CD4-positive, alpha-beta T cell treated with Interleukin-10 for 1 hour (primary cell): ENCODE measurements around the gene UNC13D.
A peak's percentile ranks its signal among the peaks of the same experiment; 100 is the strongest.
"Not testable (repeated sequence)": the region's sequence is repeated elsewhere in the genome, so short reads cannot be mapped to it uniquely, and the experiment has no call there.

ENCODE experiments used
- DNase-seq: peaks from one replicate; pipeline ENCODE4 v3.0.0-alpha.2; 2020

UNC13D gene

DNA sequence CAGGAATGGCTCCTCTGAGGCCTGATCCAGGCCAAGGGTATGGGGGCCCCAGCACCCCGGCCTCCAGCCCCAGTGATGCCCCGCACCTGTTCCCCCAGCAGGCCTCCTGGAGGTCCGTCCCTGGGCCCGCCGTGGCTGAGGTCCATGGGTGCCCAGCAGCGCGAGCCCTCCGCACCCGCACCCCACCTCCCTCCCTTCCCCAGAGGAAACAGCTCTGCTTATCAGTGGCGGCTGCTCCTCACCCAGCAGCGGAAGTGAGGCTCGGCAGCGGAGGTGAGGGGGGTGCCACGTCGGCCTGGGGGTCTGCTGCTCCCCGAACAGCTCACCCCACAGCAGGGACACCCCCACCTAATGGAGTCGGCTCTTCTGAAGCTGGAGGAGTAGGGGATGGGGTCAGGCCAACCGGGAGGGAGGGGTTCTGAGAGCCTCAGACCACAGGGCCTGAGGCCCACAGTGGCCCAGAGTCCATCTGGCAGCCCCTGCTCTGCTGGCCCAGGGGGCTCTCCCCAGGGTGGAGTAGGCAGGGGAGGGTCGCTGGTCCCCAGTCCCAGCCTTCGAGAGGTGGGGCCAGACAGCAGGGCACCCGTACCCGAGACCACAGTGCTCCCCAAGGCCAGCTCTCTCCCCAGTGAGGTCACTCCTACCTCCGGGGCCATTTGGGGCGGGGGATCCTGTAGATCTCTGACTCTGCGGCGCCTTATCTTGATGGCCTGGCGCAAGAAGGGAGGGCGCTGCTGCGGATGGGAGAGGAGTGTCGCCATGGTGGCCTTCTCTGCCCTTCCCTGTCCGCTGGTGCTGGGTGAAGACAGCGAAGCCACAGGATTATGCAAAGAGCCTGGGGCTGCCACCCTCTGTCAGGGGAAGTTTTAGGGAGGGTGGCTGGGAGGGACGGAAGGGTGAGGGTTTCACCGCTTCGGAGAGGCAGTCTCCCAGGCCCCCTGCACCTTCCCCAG lies at the start of gene UNC13D:
Gene UNC13D, minus strand, starts transcription at position 828 of the 953 bp plus-strand sequence. Its CDS starts 67 bp downstream, at position 761.
- DNase-seq, result peak; percentile 71

DNA sequence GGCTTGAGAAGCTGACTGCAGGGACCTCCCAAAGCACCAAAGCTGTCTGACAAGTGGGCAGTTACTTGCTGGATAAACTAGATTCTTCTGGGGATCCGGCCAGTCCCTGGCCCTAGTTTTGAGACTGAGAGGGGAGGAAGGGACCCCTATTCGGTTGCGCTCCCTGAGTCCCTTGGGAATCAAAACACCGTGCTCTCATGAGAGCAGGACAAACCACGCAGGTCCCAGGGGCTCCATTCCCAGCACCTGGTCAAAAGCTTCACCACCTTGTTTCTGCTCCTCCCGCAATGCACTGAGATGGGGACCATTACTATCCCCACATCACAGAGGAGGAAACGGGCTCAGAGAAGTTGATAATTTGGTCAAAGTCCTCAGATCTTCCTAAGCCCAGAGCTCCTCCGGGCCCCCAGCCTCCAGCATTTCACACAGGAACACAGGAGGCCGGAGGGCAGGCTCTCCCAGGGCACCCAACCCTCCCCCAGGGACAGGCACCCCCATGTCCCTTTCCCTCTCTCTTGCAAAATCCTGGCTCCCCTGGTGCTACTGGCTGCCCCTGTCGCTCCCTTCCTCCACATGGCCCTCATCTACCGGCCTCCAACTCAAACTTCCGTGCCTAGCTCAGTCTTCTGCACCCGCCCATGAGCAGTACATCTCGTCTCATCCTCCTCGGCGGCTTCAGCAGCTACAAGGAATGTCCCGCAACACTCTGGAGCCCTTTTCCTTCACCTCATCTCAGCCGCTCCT lies 49.3 kb upstream of the UNC13D start:
- DNase-seq, result no peak

DNA sequence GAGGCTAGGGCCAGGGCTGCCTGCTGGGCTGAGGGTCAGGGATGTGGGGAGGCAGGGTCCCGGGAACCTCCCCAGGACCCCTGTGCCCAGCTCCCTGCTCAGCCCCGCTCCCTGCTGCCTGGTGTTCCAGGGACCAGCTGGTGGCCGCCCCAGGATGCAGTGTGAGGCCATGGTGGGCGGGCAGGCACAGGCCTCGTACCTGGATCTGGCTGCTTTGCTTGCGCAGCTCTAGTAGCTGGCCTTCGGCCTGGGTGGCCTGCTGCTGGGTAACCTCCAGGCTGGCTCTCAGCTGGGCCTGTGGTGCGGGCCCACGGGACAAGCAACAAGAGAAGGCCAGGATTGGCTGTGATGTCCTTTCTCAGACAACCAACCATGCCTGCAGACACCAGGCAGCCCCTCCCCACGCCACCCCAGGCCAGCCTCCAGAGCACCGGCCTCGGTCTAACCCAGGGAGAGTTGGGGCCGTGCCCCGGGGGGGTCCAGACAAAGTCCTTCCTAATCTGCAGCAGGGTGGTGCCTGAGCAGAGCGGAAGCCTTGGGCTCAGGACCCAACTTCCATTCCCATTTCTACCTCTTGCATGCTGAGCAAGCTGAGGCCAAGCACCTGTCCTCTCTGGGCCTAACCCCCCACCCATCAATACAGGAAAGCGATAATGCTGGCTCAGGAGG lies 48.5 kb upstream of the UNC13D start:
- DNase-seq, result no peak

DNA sequence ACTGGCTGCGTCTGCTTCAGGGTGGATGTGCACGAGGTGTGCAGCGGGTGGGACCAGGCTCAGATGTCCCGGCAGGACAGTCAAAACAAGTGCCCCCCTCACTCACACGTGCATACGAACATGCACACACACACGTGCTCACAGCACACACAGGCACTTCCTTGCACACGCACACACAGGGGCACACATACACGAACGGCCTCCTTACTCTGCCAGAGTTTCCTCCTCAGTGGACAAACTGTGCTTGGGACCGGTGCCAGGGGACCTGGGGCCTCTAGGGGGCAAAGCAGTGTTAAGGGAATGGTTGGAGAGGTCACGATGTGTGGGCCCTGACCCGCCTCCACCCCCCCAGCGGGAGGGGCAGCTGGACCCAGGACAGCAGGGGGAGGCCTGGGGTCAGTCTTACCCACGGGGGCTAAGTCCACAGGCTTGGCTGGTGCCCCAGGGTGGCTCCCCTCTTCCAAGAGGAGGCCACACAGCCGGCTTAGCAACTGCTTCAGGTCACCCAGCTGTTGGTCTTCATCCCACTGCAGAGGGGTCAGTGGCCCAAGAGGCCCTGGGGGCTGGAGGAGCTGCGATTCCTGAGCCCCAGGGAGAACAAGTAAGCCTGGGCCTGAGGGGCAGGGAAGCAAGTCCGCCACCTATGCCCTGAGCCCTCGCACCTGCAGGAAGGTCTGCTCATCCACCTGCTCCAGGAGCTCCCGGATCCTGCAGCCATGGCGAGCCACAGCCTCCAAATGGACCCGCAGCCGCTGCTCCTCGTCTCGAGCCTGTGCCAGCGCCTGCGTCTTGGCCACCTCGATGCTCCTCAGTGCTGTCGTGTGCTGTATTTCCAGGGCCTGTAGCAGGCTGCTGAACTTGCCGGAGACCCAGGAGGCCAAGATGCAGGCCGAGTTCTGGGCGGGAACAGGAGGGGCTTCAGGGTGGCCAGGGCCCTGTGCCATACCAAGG lies 47.7 kb upstream of the UNC13D start:
- no peak for DNase-seq

DNA sequence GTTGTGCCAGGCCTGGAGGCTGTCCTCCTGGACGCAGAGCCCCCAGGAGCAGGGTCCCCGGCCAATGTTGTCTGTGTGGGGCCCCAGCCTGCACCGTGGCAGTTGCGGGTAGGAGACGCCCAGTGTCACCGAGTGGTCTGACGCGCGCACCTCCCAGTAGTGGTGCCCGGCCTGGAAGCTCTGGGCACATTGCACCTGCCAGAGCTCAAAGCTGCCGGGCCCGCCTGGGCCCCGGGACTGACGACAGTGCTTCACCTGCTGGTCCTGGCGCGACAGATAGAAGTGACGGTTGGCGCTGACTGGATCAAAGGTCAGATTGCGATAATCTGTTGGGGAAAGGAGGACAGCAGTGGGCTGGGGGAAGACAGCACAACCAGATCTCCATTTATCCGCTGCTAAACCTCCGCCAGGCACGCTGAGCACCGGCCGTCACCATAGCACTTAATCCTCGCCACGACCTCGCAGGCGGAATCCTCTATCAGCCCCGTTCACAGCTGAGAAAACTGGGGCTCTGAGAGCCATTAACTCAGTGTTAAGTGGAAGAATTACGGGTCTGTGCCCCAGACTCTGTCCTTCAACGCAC lies 46.9 kb upstream of the UNC13D start:
- DNase-seq, result no peak

DNA sequence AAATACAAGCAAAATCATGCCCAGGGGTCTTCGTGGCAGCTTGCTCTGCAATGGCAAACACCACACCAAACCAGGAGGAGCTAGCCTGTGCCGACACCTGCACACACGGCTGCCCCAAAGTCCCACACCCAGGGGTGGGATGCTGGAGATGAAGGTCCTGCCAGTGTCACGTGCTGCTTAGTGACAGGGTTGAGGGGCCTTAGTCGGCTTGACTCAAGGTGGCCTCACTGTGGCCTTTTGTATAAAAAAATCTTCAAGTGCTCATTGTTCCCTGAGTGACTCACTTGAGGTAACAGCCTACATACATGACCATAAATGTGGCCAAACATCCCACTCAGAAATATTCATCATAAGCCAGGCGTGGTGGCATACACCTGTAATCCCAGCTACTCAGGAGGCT lies 45.2 kb upstream of the UNC13D start:
- DNase-seq, result no peak

DNA sequence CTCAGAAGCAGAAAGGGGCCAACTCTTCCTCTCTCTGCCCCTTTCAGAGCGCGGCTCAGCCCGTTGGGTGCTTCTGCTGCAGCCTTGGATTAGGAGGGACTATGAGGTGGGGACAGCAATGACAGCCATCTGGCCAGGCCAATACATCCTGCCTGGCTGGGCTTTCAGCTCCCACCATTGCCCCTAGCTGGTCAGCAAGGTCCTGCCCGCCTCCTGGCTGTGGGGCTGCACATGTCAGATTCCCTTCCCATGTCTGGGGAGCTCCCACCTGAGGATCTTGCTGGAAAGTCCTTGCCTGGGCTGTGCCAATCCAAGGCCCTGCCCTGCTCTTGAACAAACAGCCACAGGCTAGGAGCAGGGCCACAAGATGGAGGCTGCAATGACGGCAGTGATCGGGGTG lies 44.3 kb upstream of the UNC13D start:
- DNase-seq, result no peak

DNA sequence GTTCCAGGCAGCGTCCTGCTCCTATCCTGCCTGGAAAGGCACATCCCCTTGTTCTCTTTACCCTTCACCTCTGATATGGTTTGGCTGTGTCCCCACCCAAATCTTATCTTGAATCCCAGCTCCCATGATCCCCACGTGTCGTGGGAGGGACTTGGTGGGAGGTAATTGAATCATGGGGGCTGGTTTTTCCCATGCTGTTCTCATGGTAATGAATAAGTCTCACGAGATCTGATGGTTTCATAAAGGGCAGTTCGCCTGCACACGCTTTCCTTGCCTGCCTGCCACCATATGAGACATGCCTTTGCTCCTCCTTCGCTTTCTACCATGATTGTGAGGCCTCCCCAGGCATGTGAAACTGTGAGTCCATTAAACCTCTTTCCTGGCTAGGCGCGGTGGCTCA lies 41.7 kb upstream of the UNC13D start:
- not testable (repeated sequence) for DNase-seq

DNA sequence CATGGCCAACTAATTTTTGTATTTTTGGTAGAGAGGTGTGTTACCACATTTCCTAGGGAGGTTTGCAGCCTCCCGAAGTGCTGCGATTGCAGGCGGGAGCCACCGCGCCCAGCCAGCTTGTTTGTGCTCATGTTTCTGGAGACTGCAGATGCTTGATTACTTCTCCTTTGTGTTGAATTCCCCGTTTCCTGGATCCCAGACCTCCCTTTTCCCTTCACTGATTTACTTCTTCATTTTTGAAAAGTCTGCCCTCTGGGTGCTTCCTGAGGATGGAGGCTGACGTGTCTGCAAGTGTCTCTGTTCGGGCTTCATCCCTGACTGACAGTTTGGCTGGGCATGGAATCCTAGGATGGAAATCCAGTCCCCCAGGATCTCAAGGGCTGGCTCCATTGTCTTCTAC lies 41.2 kb upstream of the UNC13D start:
- no peak for DNase-seq

DNA sequence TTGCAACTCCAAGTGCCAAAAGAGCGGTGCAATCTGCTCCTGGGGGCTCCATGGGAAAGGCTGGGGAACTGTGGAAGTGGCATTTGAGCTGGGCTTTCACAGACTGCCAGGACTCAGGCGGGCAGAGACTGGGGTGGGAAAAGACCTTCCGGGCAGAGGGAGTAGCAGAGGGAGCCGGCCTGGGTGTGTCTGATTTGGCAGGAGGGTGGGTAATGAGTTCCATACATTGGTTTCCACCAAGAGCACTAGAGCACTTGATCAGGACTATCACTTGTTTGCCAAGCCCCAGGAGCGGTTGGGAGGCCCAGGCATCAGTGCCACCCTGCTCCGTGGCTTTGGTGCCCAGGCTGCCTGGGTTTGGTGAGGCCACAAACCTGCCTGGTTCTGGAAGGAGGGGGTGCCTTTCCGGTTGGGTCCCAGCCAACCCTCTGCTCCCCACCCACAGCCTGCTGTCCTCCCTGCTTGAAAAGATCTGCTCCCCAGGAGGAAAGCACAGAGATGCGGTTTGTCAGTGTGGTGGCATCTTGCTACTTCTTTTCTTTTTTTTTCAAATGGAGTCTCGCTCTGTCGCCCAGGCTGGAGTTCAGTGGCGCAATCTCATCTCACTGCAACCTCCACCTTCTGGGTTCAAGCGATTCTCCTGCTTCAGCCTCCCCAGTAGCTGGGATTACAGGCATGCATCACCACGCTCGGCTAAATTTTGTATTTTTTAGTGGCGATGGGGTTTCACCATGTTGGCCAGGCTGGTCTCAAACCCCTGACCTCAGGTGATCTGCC lies 37.7 kb upstream of the UNC13D start:
- peak; percentile 34 for DNase-seq

DNA sequence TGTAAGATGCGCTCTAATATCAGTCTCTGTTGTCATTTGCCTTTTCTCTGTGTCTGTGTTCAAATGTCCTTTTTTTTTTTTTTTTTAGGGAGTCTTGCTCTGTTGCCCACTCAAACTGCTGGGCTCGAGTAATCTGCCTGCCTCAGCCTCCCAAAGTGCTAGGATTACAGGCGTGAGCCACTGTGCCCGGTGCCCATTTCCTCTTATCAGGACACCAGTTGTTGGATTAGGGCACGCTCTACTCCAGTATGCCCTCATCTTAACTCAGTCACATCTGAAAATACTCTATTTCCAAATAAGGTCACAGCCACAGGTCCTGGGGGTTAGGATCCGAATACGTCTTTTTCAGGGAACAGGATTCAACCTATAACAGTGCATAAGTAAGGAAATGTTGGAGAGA lies 36.1 kb upstream of the UNC13D start:
- DNase-seq, result no peak

DNA sequence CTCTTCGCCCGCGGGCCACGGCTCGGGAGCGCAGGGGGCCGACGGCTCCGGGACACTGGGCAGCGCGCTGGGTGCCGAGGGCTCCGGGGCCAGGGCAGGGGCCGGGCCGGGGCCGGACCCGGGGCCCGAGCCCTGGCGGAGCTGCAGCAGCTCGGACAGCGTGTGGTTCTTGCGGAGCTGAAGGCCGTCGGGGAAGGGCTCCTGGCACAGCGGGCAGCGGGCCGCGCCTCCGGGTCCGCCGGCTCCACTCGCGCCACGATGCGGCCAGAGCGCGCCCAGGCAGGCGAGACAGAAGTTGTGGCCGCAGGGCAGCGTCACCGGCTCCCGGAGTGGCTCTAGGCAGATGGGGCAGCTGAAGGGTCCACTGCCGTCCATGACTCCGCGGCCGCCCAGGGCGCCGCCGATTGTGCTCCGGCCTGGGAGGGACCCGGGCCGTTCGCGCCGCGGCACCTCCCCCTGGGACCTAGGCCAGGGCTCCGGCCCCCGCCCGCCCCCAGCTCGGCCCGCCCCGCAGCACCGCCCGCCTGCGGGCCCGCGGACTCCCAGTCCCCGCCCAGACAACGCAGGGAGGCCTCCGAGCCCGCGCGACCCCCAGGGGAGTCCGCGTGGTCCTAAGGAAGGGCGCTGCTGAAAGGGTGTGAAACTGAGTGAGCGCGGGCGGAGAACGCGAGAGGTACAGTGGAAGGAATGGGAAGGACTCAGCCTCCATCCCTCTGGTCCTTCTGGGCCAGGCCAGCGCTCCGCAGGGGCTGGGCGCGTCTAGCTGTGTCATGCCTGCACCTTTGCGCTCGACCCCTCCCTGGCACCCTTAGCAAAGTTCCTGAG lies 34.2 kb upstream of the UNC13D start, which contains the start of gene TRIM47:
Gene TRIM47, minus strand, starts transcription at position 408 of the 825 bp plus-strand sequence. Its CDS starts 33 bp downstream, at position 375.
- no peak for DNase-seq

DNA sequence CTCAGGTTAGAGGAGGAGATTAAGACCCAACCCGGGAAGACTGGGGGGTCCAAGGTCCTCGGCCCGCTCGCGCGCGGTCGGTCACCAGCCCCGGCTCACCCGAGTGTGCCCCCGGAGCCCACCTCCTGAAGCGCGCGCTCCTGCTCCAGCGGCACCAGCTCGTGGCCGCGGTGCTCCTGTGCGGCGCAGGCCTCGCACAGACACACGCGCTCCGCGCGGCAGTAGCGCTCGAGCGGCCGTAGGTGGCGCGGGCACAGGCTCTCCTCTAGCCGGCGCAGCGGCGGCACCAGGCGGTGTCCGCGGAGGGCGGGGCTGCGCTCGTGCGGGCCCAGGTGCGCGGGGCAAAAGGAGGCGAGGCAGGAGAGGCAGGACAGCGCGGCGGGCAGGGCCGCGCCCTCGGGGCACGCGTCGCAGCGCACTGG lies 33.6 kb upstream of the UNC13D start:
- DNase-seq, result peak; percentile 77

DNA sequence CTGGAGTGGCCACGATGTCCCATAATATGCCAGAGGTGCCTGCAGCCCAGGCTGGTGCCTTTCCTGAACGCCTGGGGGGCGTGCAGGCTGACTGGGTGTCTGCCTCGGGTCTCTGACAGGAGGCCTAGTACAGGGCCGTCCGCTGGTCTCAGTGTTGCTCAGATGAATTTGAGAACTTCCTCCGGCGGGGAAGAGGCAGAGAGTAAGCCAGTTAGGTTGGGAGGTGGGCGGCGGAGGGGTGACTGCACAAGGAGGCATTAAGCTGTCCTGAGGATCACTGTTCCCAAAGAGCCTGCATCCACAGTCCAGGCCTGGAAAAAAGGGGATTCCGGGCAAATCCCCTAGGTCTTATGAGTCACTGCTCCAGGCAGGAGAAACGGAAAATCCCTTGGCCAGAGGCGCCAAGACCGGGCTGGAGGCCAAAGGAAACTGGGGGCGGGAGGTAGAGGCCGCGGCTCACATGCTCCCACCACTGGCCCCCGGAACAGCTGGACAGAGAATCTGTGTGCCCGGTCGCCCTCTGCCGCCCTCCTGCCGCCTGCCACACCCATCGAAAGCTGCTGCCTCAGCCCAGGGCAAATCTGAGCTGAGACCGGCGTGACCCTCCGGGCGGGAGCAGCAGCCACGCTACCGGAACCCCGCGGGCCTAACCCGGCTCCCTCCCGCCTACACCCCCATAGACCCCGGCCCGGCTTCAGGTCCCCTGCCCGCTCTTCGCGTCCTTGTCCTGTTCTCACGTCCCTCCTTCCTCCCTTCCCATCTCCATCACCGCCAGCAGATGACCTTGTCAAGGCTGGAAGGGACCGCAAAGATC lies 32.9 kb upstream of the UNC13D start:
- DNase-seq, result no peak

DNA sequence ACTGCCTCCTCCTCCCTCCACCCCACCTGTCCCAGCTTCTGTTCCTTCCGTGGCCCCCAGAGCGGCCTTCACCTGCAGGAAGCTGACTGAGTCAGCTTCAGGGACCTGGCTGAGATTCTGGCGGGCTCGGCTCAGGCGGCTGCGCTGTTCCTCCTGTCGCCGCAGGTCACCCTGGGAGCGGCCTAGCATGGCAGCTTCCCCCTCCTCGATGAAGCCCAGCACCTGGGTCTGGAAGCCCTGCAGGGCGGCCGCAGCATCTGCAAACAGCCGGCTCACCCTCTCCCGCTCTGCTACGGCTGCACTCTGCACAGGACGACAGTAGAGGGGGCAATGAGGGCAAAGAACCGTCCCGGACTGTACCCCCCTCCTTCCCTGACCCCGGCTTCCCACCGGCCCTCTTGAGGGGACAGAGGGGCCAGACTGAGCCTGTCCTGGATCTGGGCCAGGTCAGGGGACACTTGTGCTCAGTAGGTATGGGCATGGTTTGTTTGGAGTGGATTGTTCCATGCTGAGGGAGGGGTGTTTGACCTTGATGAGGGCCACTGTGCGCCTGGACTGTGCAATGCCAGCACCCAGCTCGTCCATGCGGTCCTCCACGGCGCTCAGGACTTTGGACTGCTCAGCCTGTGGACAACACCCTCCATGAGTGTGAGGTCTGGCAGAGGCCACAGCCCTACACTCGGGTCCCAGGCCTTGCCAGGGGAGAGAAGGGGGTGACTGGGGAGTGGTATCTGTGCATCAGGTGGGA lies 32.2 kb upstream of the UNC13D start:
- DNase-seq, result peak; percentile 82

DNA sequence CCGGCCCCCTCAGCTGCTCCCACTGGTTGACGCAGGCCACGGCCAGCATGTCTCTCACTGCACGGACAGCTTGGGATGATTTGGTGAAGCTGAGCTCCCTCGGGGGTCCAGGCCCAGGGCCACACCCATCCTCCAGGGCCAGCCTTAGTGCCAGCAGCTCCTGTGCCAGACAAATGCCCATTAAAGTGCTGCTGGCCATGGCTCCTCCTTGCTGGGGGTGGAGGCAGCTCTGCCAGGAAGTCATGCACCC lies 31.7 kb upstream of the UNC13D start:
- DNase-seq, result no peak

DNA sequence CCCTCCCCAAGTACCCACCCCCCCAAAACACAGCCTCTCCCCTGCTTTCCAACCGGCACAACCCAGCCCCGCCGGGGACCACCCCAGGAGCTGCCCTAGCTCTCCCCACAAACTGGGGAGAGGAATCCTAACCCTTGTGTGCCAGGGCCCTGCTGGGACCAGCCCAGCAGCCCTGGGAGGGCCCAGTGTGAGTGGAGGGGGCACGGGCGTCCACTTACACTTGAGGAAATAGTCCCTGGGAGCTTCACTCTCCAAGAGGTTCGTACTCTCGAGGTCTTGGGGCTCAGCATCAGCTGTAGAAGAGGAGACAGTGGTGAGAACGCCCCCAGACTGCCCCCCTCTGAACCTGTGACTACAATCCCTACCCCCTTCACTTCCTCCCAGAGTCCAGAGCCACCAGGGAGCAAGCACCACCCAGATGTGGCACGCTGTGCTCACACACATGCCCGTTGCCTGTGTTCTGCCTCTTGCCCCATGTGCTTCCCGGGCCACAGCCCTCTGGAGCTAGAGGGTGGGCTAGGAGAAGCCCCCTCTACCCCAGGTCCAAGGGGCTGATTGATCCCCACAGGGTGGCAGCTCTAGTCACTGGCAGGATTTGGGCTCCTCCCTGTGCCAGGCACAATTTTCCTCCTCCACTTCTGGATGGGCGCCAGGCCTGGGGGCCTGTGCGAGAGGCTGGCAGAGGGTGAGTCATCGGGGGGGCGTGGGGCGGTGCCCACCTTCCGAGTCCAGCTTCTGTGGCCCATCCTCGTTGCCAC lies 31.2 kb upstream of the UNC13D start:
- no peak for DNase-seq
